Gastrocnemius medialis (tissue), 4 donors: ENCODE results near the gene NUBP2. TPM values are rescaled to one million over a fixed set of nuclear protein-coding genes. Genes with fewer than 3 reads are reported as not detected.

Source experiments
- ATAC-seq, 2 donors: fragments of 150-250 bp; one replicate each; pipeline ENCODE4 v1.9.1; 2016
- DNase-seq, 2 donors: peaks; one replicate each; pipeline ENCODE4 v3.0.0-alpha.2; 2019
- H3K27ac ChIP-seq, 4 donors: fragments of 200-600 bp; sonication (generic); 1 replicate in 1 of 4; 2 replicates in 3 of 4; pipeline ENCODE4 v1.5.1; 2016 to 2018; ENCODE audit warnings: mild to moderate bottlenecking in 2 of 4, moderate library complexity in 1 of 4
- H3K27me3 ChIP-seq, 3 donors: fragments of 200-600 bp; sonication (generic) in 2 of 3; 1 replicate in 1 of 3; 2 replicates in 2 of 3; pipeline versions ENCODE4 v1.5.1 to v1.6.0; 2016 to 2019; ENCODE audit warnings: mild to moderate bottlenecking in 1 of 3, moderate library complexity in 1 of 3
- H3K36me3 ChIP-seq, 2 donors: fragments of 200-600 bp; sonication (generic) in 1 of 2; one replicate each; pipeline ENCODE4 v1.5.1; 2017 to 2018
- H3K4me1 ChIP-seq, 2 donors: fragments of 200-600 bp; sonication (generic) in 1 of 2; one replicate each; pipeline ENCODE4 v1.5.1; 2016 to 2017; ENCODE audit warnings: mild to moderate bottlenecking in 2 of 2
- H3K4me3 ChIP-seq, 4 donors: fragments of 200-600 bp; sonication (generic) in 3 of 4; 1 replicate in 1 of 4; 2 replicates in 3 of 4; pipeline ENCODE4 v1.5.1; 2016 to 2019; ENCODE audit warnings: mild to moderate bottlenecking in 2 of 4
- H3K9me3 ChIP-seq, 3 donors: fragments of 200-600 bp; sonication (generic) in 2 of 3; 1 replicate in 1 of 3; 2 replicates in 2 of 3; pipeline ENCODE4 v1.5.1; 2016 to 2019
- CTCF ChIP-seq, 5 experiments: fragments of 450-650 bp in 3 of 5; fragments of 200-600 bp in 2 of 5; sonication (generic) in 2 of 5; IDR thresholded peaks in 4 of 5; conservative IDR thresholded peaks in 1 of 5; 1 replicate in 4 of 5; 2 replicates in 1 of 5; pipeline ENCODE4 v1.5.1; 2016 to 2019; ENCODE audit warnings: antibody characterized with exemption in 5 of 5, mild to moderate bottlenecking in 3 of 5, moderate library complexity in 3 of 5
- POLR2A ChIP-seq, 2 donors: fragments of 450-650 bp; IDR thresholded peaks; one replicate each; pipeline ENCODE4 v1.6.1; 2017; ENCODE audit warnings: antibody characterized with exemption in 2 of 2, mild to moderate bottlenecking in 2 of 2, moderate library complexity in 2 of 2
- in situ Hi-C, 4 donors: fragments of 200-750 bp; cut with MboI; loops; one replicate each; pipeline versions ENCODE4 v1.15.0 to v1.8.0; 2017; ENCODE audit warnings: low sequenced_read_pairs in 4 of 4
- intact Hi-C: fragments of 100-400 bp; cut with DNase I; formaldehyde crosslinking; loops from one replicate; pipeline ENCODE4 v1.15.1; 2023; ENCODE audit warnings: low total_unique reads
- total RNA-seq, 4 donors: library from RNA; depleted of rRNA; stranded (reverse); fragments of >200 nt; gene quantifications; one replicate each; pipeline versions ENCODE4 v1.1.0 to v1.2.3, GENCODE V29; 2016

NUBP2 gene
- total RNA-seq, 4 donors from 2014 or later: 77.3 to 163 (median 80.7) TPM

DNA sequence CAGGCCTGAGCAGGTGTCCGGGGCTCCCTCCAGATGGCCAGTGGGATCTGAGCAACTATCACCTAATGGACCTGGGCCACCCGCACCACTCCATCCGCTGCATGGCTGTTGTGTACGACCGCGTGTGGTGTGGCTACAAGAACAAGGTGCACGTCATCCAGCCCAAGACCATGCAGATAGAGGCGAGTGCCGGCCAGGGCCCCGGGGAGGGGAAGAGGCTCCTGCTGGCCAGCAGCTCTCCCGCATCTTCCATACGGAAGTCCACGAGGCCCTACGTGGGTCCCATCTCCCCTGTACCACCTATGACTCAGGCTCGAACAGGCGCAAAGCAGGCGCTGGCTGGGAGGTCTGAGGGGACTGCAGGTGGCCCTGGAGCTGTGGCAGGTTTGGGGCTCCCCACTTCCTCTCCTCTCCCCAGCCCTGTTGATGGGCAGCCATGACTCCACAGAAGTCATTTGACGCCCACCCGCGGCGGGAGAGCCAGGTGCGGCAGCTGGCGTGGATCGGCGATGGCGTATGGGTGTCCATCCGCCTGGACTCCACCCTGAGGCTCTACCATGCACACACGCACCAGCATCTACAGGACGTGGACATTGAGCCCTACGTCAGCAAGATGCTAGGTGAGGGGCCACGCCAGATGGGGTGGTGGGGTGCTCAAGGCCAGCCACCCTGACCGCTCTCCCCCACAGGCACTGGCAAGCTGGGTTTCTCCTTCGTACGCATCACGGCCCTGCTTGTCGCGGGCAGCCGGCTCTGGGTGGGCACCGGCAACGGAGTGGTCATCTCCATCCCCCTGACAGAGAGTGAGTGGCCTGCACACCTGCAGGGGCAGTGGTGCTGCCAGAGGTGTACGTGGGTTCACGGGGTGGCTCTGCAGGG is 15.4 kb upstream of the NUBP2 start:
- in situ Hi-C loops: no loop called here
- TF ChIP-seq CTCF (IDR thresholded peaks at IDR 0.05 in 4 of 5, conservative IDR thresholded peaks at IDR 0.05 in 1 of 5) (no peak), POLR2A (IDR thresholded peaks at IDR 0.05) (no peak)
- Histone ChIP-seq H3K4me3 (no peak overlapping the region), H3K4me1 (peaks cover 13 to 19% of the 10 kb centered on the region in 2 donors), H3K36me3 (peaks cover 0 to 56% of the 10 kb centered on the region in 2 donors), H3K9me3 (no peaks in the 10 kb centered on the region), H3K27ac (no peak overlapping the region), H3K27me3 (no peaks in the 10 kb centered on the region)
- intact Hi-C loops: no loop called here
- no peak for DNase-seq
- no peak for ATAC-seq

- Histone ChIP-seq H3K9me3 (no peaks in the 10 kb centered on the region), H3K4me1 (peaks cover 13 to 24% of the 10 kb centered on the region in 2 donors), H3K4me3 (no peak overlapping the region), H3K27me3 (no peaks in the 10 kb centered on the region), H3K36me3 (peaks cover 0 to 48% of the 10 kb centered on the region in 2 donors), H3K27ac (no peak overlapping the region)
- in situ Hi-C loops (no loop called here), intact Hi-C loops (no loop called here)
- DNase-seq (no peak), ATAC-seq (no peak)
- no peak for TF ChIP-seq POLR2A (IDR thresholded peaks at IDR 0.05)
- TF ChIP-seq CTCF (IDR thresholded peaks at IDR 0.05 in 4 of 5, conservative IDR thresholded peaks at IDR 0.05 in 1 of 5): no peak
Measured at GRCh38 chr16:1768061-1768766, 14.5 kb upstream of the NUBP2 start.

GRCh38 chr16:1768767-1769401 is 13.9 kb upstream of the NUBP2 start:
- intact Hi-C loops (no loop called here), in situ Hi-C loops (no loop called here)
- Histone ChIP-seq H3K4me3 (no peak overlapping the region), H3K4me1 (peaks cover 16 to 29% of the 10 kb centered on the region in 2 donors), H3K36me3 (peaks cover 0 to 45% of the 10 kb centered on the region in 2 donors), H3K27me3 (no peaks in the 10 kb centered on the region), H3K9me3 (no peaks in the 10 kb centered on the region), H3K27ac (peak overlapping the region in 1 of 4 donors; percentile 93)
- TF ChIP-seq CTCF (IDR thresholded peaks at IDR 0.05 in 4 of 5, conservative IDR thresholded peaks at IDR 0.05 in 1 of 5): no peak
- no peak for TF ChIP-seq POLR2A (IDR thresholded peaks at IDR 0.05)
- no peak for DNase-seq
- ATAC-seq: no peak

DNA sequence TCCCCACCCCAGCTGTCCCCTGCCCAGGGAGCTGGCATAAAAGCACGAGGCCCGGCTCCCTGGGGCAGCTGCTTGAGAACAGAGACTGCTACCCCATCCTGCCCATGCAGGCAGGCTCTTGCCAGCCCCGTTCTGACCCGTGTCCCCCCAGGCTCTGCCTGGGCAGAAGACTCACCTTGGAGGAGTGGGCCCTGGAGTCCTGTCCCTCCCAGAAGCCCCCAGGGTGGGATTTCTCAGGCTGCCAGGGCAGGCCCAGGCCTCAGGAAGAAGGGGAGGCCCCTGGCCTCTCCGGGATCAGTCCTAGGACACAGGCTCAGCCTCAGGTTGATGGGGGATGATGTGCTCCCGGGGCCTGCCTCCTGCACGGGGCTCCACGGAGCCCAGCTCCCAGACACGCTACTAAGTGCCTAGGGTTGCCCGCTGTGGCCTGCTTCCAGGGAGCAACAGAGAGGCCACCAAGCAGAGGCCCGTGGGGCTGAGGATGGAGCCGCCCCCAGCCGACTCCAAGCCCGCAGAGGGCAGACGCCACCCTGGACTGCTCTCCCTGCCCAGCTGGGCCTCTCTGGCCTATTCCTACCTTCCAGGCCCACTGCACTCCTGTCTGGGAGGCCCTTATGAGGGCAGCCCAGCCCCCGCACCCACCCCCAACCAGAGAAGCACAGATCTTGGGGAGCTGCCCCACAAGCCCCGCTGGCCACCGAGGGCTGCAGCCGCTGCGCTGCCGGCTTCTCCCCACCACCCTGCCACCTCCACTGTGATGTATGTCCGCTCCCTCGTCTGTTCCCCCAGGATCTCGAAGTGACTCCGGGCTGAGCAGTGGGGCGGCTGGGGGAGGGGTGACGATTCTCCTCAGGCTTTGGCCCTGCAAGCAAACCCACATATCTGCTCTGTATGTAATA is 13.1 kb upstream of the NUBP2 start:
- Histone ChIP-seq H3K4me3 (peak overlapping the region in 3 of 4 donors; percentile 70 to 81 (median 77)), H3K4me1 (peaks cover 24 to 37% of the 10 kb centered on the region in 2 donors), H3K27ac (peak overlapping the region; percentile 77 to 99 (median 94)), H3K36me3 (peaks cover 0 to 39% of the 10 kb centered on the region in 2 donors), H3K9me3 (no peaks in the 10 kb centered on the region), H3K27me3 (no peaks in the 10 kb centered on the region)
- no peak for ATAC-seq
- in situ Hi-C loops (no loop called here), intact Hi-C loops (loop anchor here (10.0 kb wide), 1 partner anchor 445 kb away; the partner anchor contains the start of genes BRICD5 and PGP)
- no peak for DNase-seq
- TF ChIP-seq CTCF (IDR thresholded peaks at IDR 0.05 in 4 of 5, conservative IDR thresholded peaks at IDR 0.05 in 1 of 5) (no peak), POLR2A (IDR thresholded peaks at IDR 0.05) (no peak)
